Keratinocyte (primary cell): ENCODE data around the gene CISTR. TPM values are rescaled to one million over a fixed set of nuclear protein-coding genes. Genes with fewer than 3 reads are reported as not detected.
"Not testable (repeated sequence)": the region's sequence is repeated elsewhere in the genome, so short reads cannot be mapped to it uniquely, and the experiment has no call there.

Experiments
- DNase-seq: peaks from one replicate; pipeline ENCODE4 v3.0.0-alpha.2; 2011; ENCODE audit warnings: low read depth, missing footprints, low spot score
- FAIRE-seq: peaks from 2 replicates; lab custom pipeline; 2011; peaks lifted over from hg19 to GRCh38; lab: Jason Lieb, UNC
- H2AFZ ChIP-seq: 2 replicates; pipeline ENCODE4 v1.6.0; 2012; ENCODE audit warnings: low read length, control low read depth, inconsistent platforms; ENCODE audit not compliant: control insufficient read depth
- H3K27ac ChIP-seq: 2 replicates; pipeline ENCODE4 v1.5.1; 2011; ENCODE audit warnings: low read length; ENCODE audit not compliant: control insufficient read depth, insufficient read depth
- H3K27me3 ChIP-seq: 3 replicates; pipeline ENCODE4 v1.6.0; 2011; ENCODE audit warnings: low read length; ENCODE audit not compliant: control insufficient read depth, insufficient read depth; ENCODE audit errors: extremely low read depth
- H3K36me3 ChIP-seq, 2 experiments: 2 replicates in 1 of 2; 3 replicates in 1 of 2; pipeline ENCODE4 v1.5.1; 2011; ENCODE audit warnings: low read length in 2 of 2, mild to moderate bottlenecking in 1 of 2; ENCODE audit not compliant: control insufficient read depth in 2 of 2, insufficient read depth in 2 of 2; ENCODE audit errors: extremely low read depth in 1 of 2
- H3K4me1 ChIP-seq: 3 replicates; pipeline ENCODE4 v1.5.1; 2011; ENCODE audit warnings: low read length; ENCODE audit not compliant: control insufficient read depth, insufficient read depth; ENCODE audit errors: extremely low read depth
- H3K4me2 ChIP-seq: 3 replicates; pipeline ENCODE4 v1.6.0; 2011; ENCODE audit warnings: low read depth, low read length; ENCODE audit not compliant: control insufficient read depth, insufficient read depth; ENCODE audit errors: extremely low read depth
- H3K4me3 ChIP-seq, 3 experiments: fragments of 200-600 bp in 1 of 3; sonication (generic) in 1 of 3; 2 replicates in 2 of 3; 3 replicates in 1 of 3; pipeline ENCODE4 v1.5.1; 2011 to 2016; ENCODE audit warnings: low read length in 3 of 3, mild to moderate bottlenecking in 3 of 3, control low read depth in 2 of 3, inconsistent platforms in 1 of 3, low read depth in 1 of 3, mixed read lengths in 1 of 3, mixed run types in 1 of 3, moderate library complexity in 1 of 3; ENCODE audit not compliant: control insufficient read depth in 2 of 3, insufficient read depth in 2 of 3; ENCODE audit errors: extremely low read depth in 1 of 3
- H3K79me2 ChIP-seq: 2 replicates; pipeline ENCODE4 v1.6.0; 2012; ENCODE audit warnings: low read length; ENCODE audit not compliant: control insufficient read depth, insufficient read depth
- H3K9ac ChIP-seq: 3 replicates; pipeline ENCODE4 v1.6.0; 2011; ENCODE audit warnings: low read length; ENCODE audit not compliant: control insufficient read depth, insufficient read depth; ENCODE audit errors: extremely low read depth
- H3K9me1 ChIP-seq: 3 replicates; pipeline ENCODE4 v1.6.0; 2011; ENCODE audit warnings: low read length; ENCODE audit not compliant: control insufficient read depth, insufficient read depth; ENCODE audit errors: extremely low read depth
- H3K9me3 ChIP-seq: 2 replicates; pipeline ENCODE4 v1.5.1; 2012; ENCODE audit warnings: low read depth, low read length; ENCODE audit not compliant: control insufficient read depth
- H4K20me1 ChIP-seq: 3 replicates; pipeline ENCODE4 v1.6.0; 2011; ENCODE audit warnings: low read length; ENCODE audit not compliant: control insufficient read depth, insufficient read depth; ENCODE audit errors: extremely low read depth
- CTCF ChIP-seq, 3 experiments: IDR thresholded peaks in 1 of 3; conservative IDR thresholded peaks in 1 of 3; optimal IDR thresholded peaks in 1 of 3; 2 replicates in 2 of 3; 3 replicates in 1 of 3; pipeline versions ENCODE3 to v1.5.1; 2011; ENCODE audit warnings: low read length in 3 of 3, mild to moderate bottlenecking in 3 of 3, moderate library complexity in 2 of 3, control low read depth in 1 of 3, inconsistent platforms in 1 of 3; ENCODE audit not compliant: insufficient read depth in 2 of 3; ENCODE audit errors: extremely low read depth in 1 of 3
- EZH2 ChIP-seq: IDR thresholded peaks from one replicate; pipeline ENCODE4 v1.6.1; 2012; ENCODE audit warnings: inconsistent platforms, mild to moderate bottlenecking, low read length, moderate library complexity
- dilution Hi-C: fragments of 300-500 bp; cut with MboI; formaldehyde crosslinking; loops from one replicate; pipeline ENCODE4 v1.7.0; 2020; ENCODE audit warnings: low sequenced_read_pairs; ENCODE audit not compliant: extremely low pct_ligation_motif_present
- polyA plus RNA-seq, 5 experiments: library from polyadenylated mRNA; depleted of rRNA in 3 of 5; stranded (reverse) in 3 of 5; stranded (forward) in 1 of 5; unstranded in 1 of 5; fragments of >200 nt; gene quantifications; 1 replicate in 1 of 5; 2 replicates in 3 of 5; 3 replicates in 1 of 5; pipeline versions ENCODE4 v1.2.1 to v1.2.3, GENCODE V29; 2011 to 2012; ENCODE audit warnings: missing spikeins in 2 of 5, low read depth in 1 of 5, low replicate concordance in 1 of 5

The CISTR gene
- polyA plus RNA-seq, 1 donor (not counting 4 experiments of a cell fraction or from before 2014, with no cell fraction given) = not detected

- no peaks in the 10 kb centered on the region for H3K27me3 ChIP-seq
- H3K4me2 ChIP-seq = no peak overlapping the region
- TF ChIP-seq EZH2 (no peak), CTCF (optimal IDR thresholded peaks at IDR 0.05 in 1 of 3, IDR thresholded peaks at IDR 0.05 in 1 of 3, conservative IDR thresholded peaks at IDR 0.05 in 1 of 3; ENCODE audit: extremely low read depth in 1 of 3, insufficient read depth in 2 of 3, low read length in 3 of 3) (no peak)
- no peak overlapping the region for H3K9ac ChIP-seq
- dilution Hi-C loops = loop anchor here (25.0 kb wide), 1 partner anchor 173 kb away; the partner anchor contains the start of gene HOXC13
- H2AFZ ChIP-seq = no peak overlapping the region
- H3K79me2 ChIP-seq = no peaks in the 10 kb centered on the region
- H3K9me3 ChIP-seq = no peaks in the 10 kb centered on the region
- no peaks in the 10 kb centered on the region for H3K9me1 ChIP-seq
- no peak overlapping the region for H3K27ac ChIP-seq
- H3K36me3 ChIP-seq = no peaks in the 10 kb centered on the region
- no peak overlapping the region for H3K4me3 ChIP-seq
- no peaks in the 10 kb centered on the region for H4K20me1 ChIP-seq
- DNase-seq = no peak
- peaks cover 13% of the 10 kb centered on the region for H3K4me1 ChIP-seq
- no peak for FAIRE-seq
These were observed 12.8 kb upstream of the CISTR start for GRCh38 chr12:53764615-53765014.

GRCh38 chr12:53762793-53763192, 11.0 kb upstream of the CISTR start:
- dilution Hi-C loops = loop anchor here (25.0 kb wide), 1 partner anchor 175 kb away; the partner anchor contains the start of gene HOXC13
- H3K4me2 ChIP-seq, H4K20me1 ChIP-seq, H3K79me2 ChIP-seq, H3K4me3 ChIP-seq, H3K36me3 ChIP-seq, H3K9ac ChIP-seq, FAIRE-seq, H2AFZ ChIP-seq, H3K9me1 ChIP-seq, DNase-seq, H3K9me3 ChIP-seq, H3K27ac ChIP-seq, H3K4me1 ChIP-seq: not testable (repeated sequence)
- peaks cover 15% of the 10 kb centered on the region for H3K27me3 ChIP-seq

GRCh38 chr12:53761306-53761705, 9.5 kb upstream of the CISTR start:
- Histone ChIP-seq H3K9me3 (no peaks in the 10 kb centered on the region), H3K27me3 (peaks cover 18% of the 10 kb centered on the region), H3K4me1 (peaks cover 11% of the 10 kb centered on the region), H3K79me2 (no peaks in the 10 kb centered on the region), H3K4me2 (no peak overlapping the region), H3K4me3 (no peak overlapping the region), H3K9me1 (no peaks in the 10 kb centered on the region), H4K20me1 (no peaks in the 10 kb centered on the region), H2AFZ (no peak overlapping the region), H3K9ac (no peak overlapping the region), H3K36me3 (no peaks in the 10 kb centered on the region), H3K27ac (no peak overlapping the region)
- TF ChIP-seq EZH2 (no peak), CTCF (optimal IDR thresholded peaks at IDR 0.05 in 1 of 3, IDR thresholded peaks at IDR 0.05 in 1 of 3, conservative IDR thresholded peaks at IDR 0.05 in 1 of 3; ENCODE audit: extremely low read depth in 1 of 3, insufficient read depth in 2 of 3, low read length in 3 of 3) (no peak)
- DNase-seq (no peak), FAIRE-seq (no peak)
- dilution Hi-C loops = loop anchor here (25.0 kb wide), 1 partner anchor 176 kb away; the partner anchor contains the start of gene HOXC13
